Lower lobe of right lung (tissue), 2 donors: ENCODE data around the gene PUS3. TPM values are rescaled to one million over a fixed set of nuclear protein-coding genes. Genes with fewer than 3 reads are reported as not detected.

Experiments used
- ATAC-seq, 2 donors: fragments of 200-7000 bp; cut with Tn5 transposase; one replicate each; pipeline ENCODE4 v1.9.1; 2020 to 2022; ENCODE audit warnings: mild to moderate bottlenecking in 2 of 2, moderate library complexity in 2 of 2
- DNase-seq: peaks from one replicate; pipeline ENCODE4 v3.0.0-alpha.2; 2020
- H3K27ac ChIP-seq: fragments of 200-600 bp; one replicate; pipeline ENCODE4 v1.8.0; 2022
- H3K27me3 ChIP-seq: fragments of 200-600 bp; one replicate; pipeline ENCODE4 v1.8.0; 2022; ENCODE audit warnings: low read depth
- H3K36me3 ChIP-seq: fragments of 200-600 bp; one replicate; pipeline ENCODE4 v1.8.0; 2022; ENCODE audit warnings: mild to moderate bottlenecking
- H3K4me1 ChIP-seq: fragments of 200-600 bp; one replicate; pipeline ENCODE4 v1.8.0; 2022
- H3K4me3 ChIP-seq: fragments of 200-600 bp; one replicate; pipeline ENCODE4 v1.8.0; 2022; ENCODE audit warnings: mild to moderate bottlenecking
- H3K9me3 ChIP-seq: fragments of 200-600 bp; one replicate; pipeline ENCODE4 v1.8.0; 2022
- CTCF ChIP-seq: fragments of 200-600 bp; IDR thresholded peaks from one replicate; pipeline ENCODE4 v1.8.0; 2022; ENCODE audit warnings: antibody characterized with exemption, mild to moderate bottlenecking
- intact Hi-C: fragments of 100-400 bp; cut with DNase I; formaldehyde crosslinking; loops from one replicate; pipeline ENCODE4 v1.11.0; 2022
- total RNA-seq: library from RNA; stranded (reverse); fragmentation: NEBNext Ultra II Directional; extraction: Animal tissue kit (Norgen Biotek cat#: 25700); gene quantifications from one replicate; pipeline ENCODE4 v1.2.1, GENCODE V29; 2021
- donor health status: DM: no; HTN: yes; CAD: no; lungs with severe emphysema.

PUS3 gene
- total RNA-seq, 1 donor from 2014 or later = 10.0 TPM

GRCh38 chr11:125935618-125936199 lies 32.7 kb upstream of the PUS3 start:
- no peak for DNase-seq

GRCh38 chr11:125935056-125935455 lies 32.0 kb upstream of the PUS3 start:
- H3K27ac ChIP-seq = no peak overlapping the region
- intact Hi-C loops = no loop called here
- no peaks in the 10 kb centered on the region for H3K9me3 ChIP-seq
- no peaks in the 10 kb centered on the region for H3K27me3 ChIP-seq
- no peak for ATAC-seq
- no peak for DNase-seq
- no peak for TF ChIP-seq CTCF
- H3K4me1 ChIP-seq = no peaks in the 10 kb centered on the region
- no peaks in the 10 kb centered on the region for H3K36me3 ChIP-seq
- no peak overlapping the region for H3K4me3 ChIP-seq

More at GRCh38 chr11:125935618-125936199, 32.7 kb upstream of the PUS3 start:
- Histone ChIP-seq H3K4me3 (no peak overlapping the region), H3K4me1 (no peaks in the 10 kb centered on the region), H3K36me3 (no peaks in the 10 kb centered on the region), H3K27ac (no peak overlapping the region), H3K27me3 (no peaks in the 10 kb centered on the region), H3K9me3 (no peaks in the 10 kb centered on the region)
- intact Hi-C loops = no loop called here
- TF ChIP-seq CTCF = no peak
- no peak for ATAC-seq

GRCh38 chr11:125934473-125934872 lies 31.5 kb upstream of the PUS3 start:
- TF ChIP-seq CTCF = no peak
- Histone ChIP-seq H3K4me1 (no peaks in the 10 kb centered on the region), H3K36me3 (no peaks in the 10 kb centered on the region), H3K27ac (no peak overlapping the region), H3K9me3 (no peaks in the 10 kb centered on the region), H3K4me3 (no peak overlapping the region), H3K27me3 (no peaks in the 10 kb centered on the region)
- DNase-seq = no peak
- ATAC-seq = no peak
- intact Hi-C loops = no loop called here

GRCh38 chr11:125933030-125933813 lies 30.2 kb upstream of the PUS3 start:
- no peak for ATAC-seq
- Histone ChIP-seq H3K27ac (no peak overlapping the region), H3K4me1 (no peaks in the 10 kb centered on the region), H3K9me3 (no peaks in the 10 kb centered on the region), H3K36me3 (no peaks in the 10 kb centered on the region), H3K27me3 (no peaks in the 10 kb centered on the region), H3K4me3 (no peak overlapping the region)
- intact Hi-C loops = no loop called here
- no peak for TF ChIP-seq CTCF
- DNase-seq = no peak

GRCh38 chr11:125932301-125932700 lies 29.3 kb upstream of the PUS3 start:
- H3K27me3 ChIP-seq = no peaks in the 10 kb centered on the region
- no peak for DNase-seq
- H3K4me3 ChIP-seq = no peak overlapping the region
- H3K27ac ChIP-seq = no peak overlapping the region
- H3K9me3 ChIP-seq = no peaks in the 10 kb centered on the region
- H3K4me1 ChIP-seq = no peaks in the 10 kb centered on the region
- H3K36me3 ChIP-seq = no peaks in the 10 kb centered on the region
- ATAC-seq = no peak
- intact Hi-C loops = no loop called here
- TF ChIP-seq CTCF = no peak
